GM18505 (cell line): ENCODE results near the gene SYT7.

Experiments used
- ATAC-seq: cut with Tn5 transposase; IDR thresholded peaks from one replicate; pipeline ENCODE4 v1.9.1; 2021; ENCODE audit not compliant: unreplicated experiment
- POLR2A ChIP-seq: IDR thresholded peaks from 4 replicates; pipeline ENCODE4 v1.6.1; 2011; ENCODE audit warnings: borderline replicate concordance; ENCODE audit not compliant: insufficient read depth, insufficient read length; ENCODE audit errors: extremely low read depth

The SYT7 gene

GRCh38 chr11:61598886-61599868 is 18.3 kb upstream of the SYT7 start:
- no peak for TF ChIP-seq POLR2A
- no peak for ATAC-seq

GRCh38 chr11:61598374-61598773 is 17.5 kb upstream of the SYT7 start:
- no peak for ATAC-seq
- no peak for TF ChIP-seq POLR2A

GRCh38 chr11:61596990-61597389 is 16.1 kb upstream of the SYT7 start:
- ATAC-seq, result no peak
- TF ChIP-seq POLR2A, result no peak

- ATAC-seq, result no peak
- TF ChIP-seq POLR2A, result no peak
These were observed 15.7 kb upstream of the SYT7 start for GRCh38 chr11:61596542-61596941.

- TF ChIP-seq POLR2A, result no peak
- ATAC-seq, result no peak
These were observed 14.0 kb upstream of the SYT7 start for GRCh38 chr11:61594907-61595257.

GRCh38 chr11:61593151-61593550 is 12.3 kb upstream of the SYT7 start:
- no peak for TF ChIP-seq POLR2A
- ATAC-seq, result no peak

GRCh38 chr11:61592176-61592575 is 11.3 kb upstream of the SYT7 start:
- no peak for TF ChIP-seq POLR2A
- ATAC-seq, result no peak

GRCh38 chr11:61589961-61590360 is 9.1 kb upstream of the SYT7 start:
- TF ChIP-seq POLR2A, result no peak
- no peak for ATAC-seq

GRCh38 chr11:61588728-61589191 is 7.9 kb upstream of the SYT7 start:
- TF ChIP-seq POLR2A, result no peak
- no peak for ATAC-seq

GRCh38 chr11:61587951-61588727 is 7.3 kb upstream of the SYT7 start:
- ATAC-seq, result no peak
- TF ChIP-seq POLR2A, result no peak

GRCh38 chr11:61587541-61587941 is 6.7 kb upstream of the SYT7 start:
- no peak for TF ChIP-seq POLR2A
- no peak for ATAC-seq

- TF ChIP-seq POLR2A, result no peak
- no peak for ATAC-seq
These were observed 6.0 kb upstream of the SYT7 start for GRCh38 chr11:61586792-61587430.

GRCh38 chr11:61585115-61585514 is 4.2 kb upstream of the SYT7 start:
- ATAC-seq, result no peak
- TF ChIP-seq POLR2A, result no peak
